LNCAP (cell line): Measurements from ENCODE around the gene ABI1.
A peak's percentile ranks its signal among the peaks of the same experiment; 100 is the strongest.

ENCODE experiments used
- CTCF ChIP-seq: fragments of 450-650 bp; IDR thresholded peaks from 2 replicates; pipeline ENCODE4 v1.5.1; 2017; ENCODE audit warnings: mild to moderate bottlenecking

Gene ABI1

GRCh38 chr10:26727005-26727404, 133.8 kb downstream of the ABI1 start:
- TF ChIP-seq CTCF, result no peak

GRCh38 chr10:26725837-26726727, 134.7 kb downstream of the ABI1 start:
- peak; percentile 75 for TF ChIP-seq CTCF

- TF ChIP-seq CTCF, result no peak
Observed at GRCh38 chr10:26723016-26723415, 137.7 kb downstream of the ABI1 start.

GRCh38 chr10:26721561-26721960, 139.2 kb downstream of the ABI1 start:
- TF ChIP-seq CTCF, result no peak

- TF ChIP-seq CTCF, result no peak
Observed at GRCh38 chr10:26717476-26717875, 143.3 kb downstream of the ABI1 start.

- TF ChIP-seq CTCF, result no peak
Observed at GRCh38 chr10:26715137-26715487, 145.6 kb downstream of the ABI1 start.

GRCh38 chr10:26714415-26715136, 146.2 kb downstream of the ABI1 start:
- TF ChIP-seq CTCF, result no peak
